GM10248 (cell line): ENCODE data around the gene ADM.
A peak's percentile ranks its signal among the peaks of the same experiment; 100 is the strongest.

Experiments
- CTCF ChIA-PET: fragments of 300-600 bp; sonication (Branson Sonifier 250); formaldehyde crosslinking; extraction: SDS; loops from one replicate; lab custom pipeline; 2021; ENCODE audit warnings: antibody characterized with exemption; lab: Yijun Ruan, JAX
- POLR2A ChIA-PET: fragments of 350-650 bp; sonication (Branson Sonifier 250); formaldehyde crosslinking; extraction: SDS; loops from one replicate; lab custom pipeline; 2020; ENCODE audit warnings: antibody characterized with exemption; lab: Yijun Ruan, JAX
- DNase-seq: peaks from one replicate; pipeline ENCODE4 v3.0.0; 2012; ENCODE audit errors: extremely low spot score
- TF ChIP-seq, protein P1 (sequence below): IDR thresholded peaks from 2 replicates; pipeline ENCODE4 v1.5.1; 2012; ENCODE audit warnings: mild to moderate bottlenecking, low read depth; ENCODE audit errors: extremely low read depth, missing control alignments, control extremely low read depth

Gene ADM

DNA sequence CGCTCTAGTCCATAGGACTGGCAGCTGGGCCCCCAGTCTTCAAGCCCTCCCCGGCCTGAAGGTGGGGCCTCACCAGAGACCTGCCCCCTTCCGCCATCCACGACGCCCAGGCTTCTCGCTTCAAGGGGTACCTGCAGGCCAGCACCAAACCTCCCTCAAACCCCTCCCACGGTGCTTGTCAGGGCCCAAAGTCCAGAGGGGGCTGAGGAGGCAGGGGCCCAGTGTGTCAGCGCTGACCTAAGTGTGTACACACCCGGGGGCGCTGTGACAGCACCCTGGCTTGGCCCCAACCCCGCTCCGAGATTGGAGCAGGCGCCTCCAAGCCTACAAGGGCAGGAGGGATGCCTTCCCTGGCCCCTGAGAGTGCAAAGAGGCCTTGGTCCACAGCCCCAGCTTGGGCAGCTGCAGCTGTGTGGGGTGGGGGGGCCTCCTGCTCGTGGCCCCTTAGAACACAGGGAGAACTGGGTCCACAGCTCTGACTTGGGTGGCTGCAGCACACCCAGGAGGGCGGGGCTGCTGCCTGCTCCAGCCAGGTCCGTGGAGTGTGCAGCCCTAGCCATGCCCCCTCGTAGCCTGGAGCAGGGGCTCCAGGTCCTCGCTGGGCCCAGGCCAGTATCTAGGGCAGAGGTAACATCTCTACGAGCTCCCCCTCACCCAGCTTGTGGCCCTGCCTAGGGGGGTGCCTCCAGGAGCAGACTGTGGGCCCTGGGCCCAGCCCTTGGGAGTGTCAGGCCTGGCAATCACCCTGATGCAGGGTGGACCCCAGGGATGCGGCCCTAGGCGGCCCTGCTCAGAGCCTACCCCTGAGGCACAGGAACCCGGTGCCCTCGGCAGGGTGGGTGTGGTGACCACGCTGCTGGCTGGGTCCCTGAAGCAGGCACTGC lies 15.8 kb upstream of the ADM start:
- CTCF ChIA-PET = interaction anchor here (0.6 to 1.0 kb wide), 3 partner anchors 8 to 15 kb away, joined by 3 to 5 read pairs (median 3); no protein-coding TSS in a partner anchor
- TF ChIP-seq, protein P1, sequence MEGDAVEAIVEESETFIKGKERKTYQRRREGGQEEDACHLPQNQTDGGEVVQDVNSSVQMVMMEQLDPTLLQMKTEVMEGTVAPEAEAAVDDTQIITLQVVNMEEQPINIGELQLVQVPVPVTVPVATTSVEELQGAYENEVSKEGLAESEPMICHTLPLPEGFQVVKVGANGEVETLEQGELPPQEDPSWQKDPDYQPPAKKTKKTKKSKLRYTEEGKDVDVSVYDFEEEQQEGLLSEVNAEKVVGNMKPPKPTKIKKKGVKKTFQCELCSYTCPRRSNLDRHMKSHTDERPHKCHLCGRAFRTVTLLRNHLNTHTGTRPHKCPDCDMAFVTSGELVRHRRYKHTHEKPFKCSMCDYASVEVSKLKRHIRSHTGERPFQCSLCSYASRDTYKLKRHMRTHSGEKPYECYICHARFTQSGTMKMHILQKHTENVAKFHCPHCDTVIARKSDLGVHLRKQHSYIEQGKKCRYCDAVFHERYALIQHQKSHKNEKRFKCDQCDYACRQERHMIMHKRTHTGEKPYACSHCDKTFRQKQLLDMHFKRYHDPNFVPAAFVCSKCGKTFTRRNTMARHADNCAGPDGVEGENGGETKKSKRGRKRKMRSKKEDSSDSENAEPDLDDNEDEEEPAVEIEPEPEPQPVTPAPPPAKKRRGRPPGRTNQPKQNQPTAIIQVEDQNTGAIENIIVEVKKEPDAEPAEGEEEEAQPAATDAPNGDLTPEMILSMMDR = no peak
- POLR2A ChIA-PET = no interaction called here
- no peak for DNase-seq

DNA sequence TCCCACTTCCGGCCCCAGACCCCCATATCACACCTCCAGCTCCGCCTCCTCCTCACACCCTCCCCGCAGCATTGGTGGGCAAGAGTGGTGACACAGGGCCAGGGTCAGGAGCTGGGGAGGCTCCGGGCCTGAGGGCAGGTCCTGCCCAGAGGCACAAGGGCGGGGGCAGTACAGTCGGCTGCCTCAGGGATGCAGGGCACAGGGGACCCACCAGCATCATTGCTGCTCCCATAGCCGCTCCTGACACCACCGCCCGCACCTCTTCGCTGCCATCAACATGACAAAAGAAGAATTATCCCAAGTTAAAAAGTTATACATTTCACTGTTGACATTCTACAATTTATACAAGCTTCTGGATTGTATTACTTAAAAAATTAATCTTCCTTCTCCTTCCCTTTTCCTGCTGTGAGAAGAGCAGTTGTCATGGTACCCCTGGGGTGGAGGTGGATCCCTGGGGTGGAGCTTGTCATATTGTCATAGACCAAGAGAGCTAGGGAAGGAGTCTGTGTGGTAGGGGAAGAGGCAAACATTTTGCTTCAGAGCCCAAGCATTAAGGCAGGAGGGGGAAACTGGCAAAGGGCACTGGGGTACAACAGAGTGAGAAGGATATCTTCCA lies 15.0 kb upstream of the ADM start:
- POLR2A ChIA-PET = no interaction called here
- DNase-seq = no peak
- CTCF ChIA-PET = interaction anchor here (0.9 to 1.0 kb wide), 2 partner anchors 8 to 9 kb away, joined by 3 to 5 read pairs; no protein-coding TSS in a partner anchor
- TF ChIP-seq, protein P1 = no peak

DNA sequence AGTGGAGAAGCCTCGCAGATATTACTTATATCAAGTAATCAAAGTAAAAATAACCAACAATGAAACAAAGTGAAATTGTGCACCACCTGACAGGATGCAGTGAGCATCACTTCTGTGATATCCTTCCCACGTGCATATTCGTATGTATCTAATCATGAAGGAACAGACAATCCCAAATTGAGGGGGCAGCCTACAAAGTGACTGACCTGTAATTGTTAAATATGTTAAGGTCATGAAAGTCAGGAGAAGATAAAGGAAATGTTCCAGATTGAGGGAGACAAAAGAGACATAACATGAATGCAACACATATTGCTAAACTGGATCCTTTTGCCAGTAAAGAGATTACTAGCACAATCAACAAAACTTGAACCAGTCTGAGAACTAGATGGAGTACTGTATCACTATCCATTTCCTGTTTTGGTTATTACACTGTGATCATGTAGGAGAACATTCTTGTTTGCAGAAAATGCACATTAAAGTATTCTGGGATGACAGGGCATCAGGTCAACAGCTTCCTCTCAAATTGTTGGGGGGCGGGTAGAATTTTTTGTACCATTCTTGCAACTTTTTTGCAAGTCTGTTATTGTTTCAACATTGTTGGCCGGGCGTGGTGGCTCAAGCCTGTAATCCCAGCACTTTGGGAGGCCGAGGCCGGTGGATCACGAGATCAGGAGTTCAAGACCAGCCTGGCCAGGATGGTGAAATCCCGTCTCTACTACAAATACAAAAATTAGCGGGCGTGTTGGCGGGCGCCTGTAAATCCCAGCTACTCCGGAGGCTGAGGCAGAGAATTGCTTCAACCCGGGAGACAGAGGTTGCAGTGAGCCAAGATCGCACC lies 12.9 kb upstream of the ADM start:
- DNase-seq = no peak
- TF ChIP-seq, protein P1 = no peak
- CTCF ChIA-PET = interaction anchor here (1.0 kb wide), 2 partner anchors 36 to 84 kb away, joined by 3 read pairs; no protein-coding TSS in a partner anchor
- POLR2A ChIA-PET = no interaction called here

DNA sequence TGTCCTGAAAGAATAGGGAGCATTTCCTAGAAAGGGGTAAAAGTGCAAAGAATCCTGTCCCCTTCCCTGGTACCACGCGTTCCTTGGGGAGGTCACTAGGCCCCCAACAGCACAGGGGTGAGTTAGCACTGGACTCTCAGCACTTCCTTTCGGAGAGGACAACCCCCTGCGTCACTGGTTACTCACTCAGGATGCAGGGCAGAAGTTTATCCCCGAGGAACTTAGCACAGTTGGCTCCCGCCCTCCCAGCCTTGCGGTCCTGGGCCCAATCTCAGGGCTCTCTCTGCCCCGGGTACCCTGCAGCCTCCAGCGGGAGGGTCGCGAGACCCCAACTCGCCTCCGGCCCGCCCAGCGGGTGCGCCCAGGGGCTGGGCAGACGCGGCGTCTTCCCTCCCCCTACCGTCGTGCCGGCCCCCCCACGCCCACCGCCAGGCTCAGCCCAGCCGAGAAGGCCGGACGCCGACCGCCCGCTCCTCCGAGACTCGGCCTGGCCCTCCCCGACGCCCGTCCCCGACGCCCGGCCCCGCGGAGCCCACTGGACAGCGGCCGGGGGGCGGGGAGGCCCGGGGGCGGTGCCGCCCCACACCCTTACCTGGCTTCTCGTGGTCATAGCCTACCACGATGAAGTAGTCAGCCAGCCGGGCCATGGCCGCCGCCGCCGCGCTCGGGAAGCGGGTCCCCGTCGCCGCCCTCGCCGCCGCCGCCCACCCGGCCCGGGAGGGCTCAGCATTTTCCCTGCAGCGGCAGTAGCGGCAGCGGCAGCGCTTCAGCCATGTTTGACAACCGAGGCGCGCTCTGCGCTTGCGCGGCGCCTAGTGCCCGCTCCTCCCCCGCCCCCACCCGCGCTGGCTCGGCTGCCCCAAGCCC lies 11.2 kb upstream of the ADM start, which contains the start of gene SBF2:
Gene SBF2, minus strand, starts transcription at position 797 of the 867 bp plus-strand sequence. Its CDS starts 150 bp downstream, at position 647.
- TF ChIP-seq, protein P1 = no peak
- DNase-seq = peak; percentile 86
- ChIA-PET POLR2A (no interaction called here), CTCF (interaction anchor here (0.8 to 1.0 kb wide), 3 partner anchors 16 to 83 kb away, joined by 3 to 4 read pairs (median 3); no protein-coding TSS in a partner anchor)

DNA sequence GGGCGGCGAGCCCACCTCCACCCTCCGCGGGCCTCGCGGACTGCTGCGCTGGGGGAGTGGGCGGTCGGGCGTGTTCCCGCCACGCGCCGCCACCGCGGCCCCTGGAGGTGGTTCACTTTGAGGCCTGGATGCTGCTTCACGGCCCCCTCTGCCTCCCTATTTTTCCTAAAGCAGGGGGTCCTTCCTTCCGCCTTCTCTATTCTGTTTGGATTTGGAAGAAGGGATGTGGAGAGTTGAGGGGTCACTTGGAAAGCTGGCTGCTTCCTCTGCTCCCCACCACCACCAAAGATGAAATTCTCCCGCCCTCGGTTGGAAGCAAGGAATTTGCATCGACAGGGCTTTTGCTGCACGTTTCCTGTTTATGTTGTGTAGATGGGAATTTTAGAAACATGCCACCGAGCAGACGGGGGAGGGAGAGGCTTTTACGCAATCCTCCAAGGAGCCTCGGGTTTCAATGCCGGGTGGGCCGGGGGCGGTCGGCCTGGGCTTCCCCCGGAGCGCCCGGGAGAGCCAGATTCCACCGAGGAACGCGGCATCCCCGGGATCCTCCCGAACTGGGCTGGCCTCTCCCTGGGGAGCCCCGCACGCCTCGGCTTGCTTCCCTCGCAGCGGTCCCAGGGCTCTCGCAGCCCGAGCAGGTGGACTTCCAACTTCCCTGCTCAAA lies 10.5 kb upstream of the ADM start:
- TF ChIP-seq, protein P1 = no peak
- POLR2A ChIA-PET = no interaction called here
- DNase-seq = no peak
- CTCF ChIA-PET = interaction anchor here (1.3 kb wide), 1 partner anchor 9 kb away, joined by 5 read pairs; no protein-coding TSS in a partner anchor
